Measurements from ENCODE around the gene WDFY3. TPM values are rescaled to one million over a fixed set of nuclear protein-coding genes. Genes with fewer than 3 reads are reported as not detected.

Gene WDFY3
- polyA plus RNA-seq, 1 of the 3 experiments (the other 2 are of a cell fraction): 13.8 TPM

DNA sequence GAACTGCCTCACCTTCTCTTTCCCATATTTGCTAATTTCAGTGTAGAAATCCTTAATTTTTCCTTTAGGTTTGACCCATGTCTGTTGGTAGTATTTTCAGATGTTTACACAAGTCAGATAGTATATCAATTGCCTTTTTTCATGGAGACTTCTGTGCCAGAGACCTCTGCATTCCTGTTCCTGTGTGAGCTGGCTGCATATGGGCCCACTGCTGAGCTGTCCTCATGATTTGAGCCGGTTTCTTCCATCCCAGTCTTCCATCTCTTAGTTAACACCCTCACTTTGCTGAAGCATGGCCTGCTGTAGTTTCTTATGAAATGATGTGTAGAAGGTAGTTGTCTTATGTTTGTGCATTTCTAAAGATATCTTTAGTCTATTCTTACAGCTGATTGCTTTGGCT, 343.5 kb downstream of the WDFY3 start (continued):
- TF ChIP-seq, protein P1, sequence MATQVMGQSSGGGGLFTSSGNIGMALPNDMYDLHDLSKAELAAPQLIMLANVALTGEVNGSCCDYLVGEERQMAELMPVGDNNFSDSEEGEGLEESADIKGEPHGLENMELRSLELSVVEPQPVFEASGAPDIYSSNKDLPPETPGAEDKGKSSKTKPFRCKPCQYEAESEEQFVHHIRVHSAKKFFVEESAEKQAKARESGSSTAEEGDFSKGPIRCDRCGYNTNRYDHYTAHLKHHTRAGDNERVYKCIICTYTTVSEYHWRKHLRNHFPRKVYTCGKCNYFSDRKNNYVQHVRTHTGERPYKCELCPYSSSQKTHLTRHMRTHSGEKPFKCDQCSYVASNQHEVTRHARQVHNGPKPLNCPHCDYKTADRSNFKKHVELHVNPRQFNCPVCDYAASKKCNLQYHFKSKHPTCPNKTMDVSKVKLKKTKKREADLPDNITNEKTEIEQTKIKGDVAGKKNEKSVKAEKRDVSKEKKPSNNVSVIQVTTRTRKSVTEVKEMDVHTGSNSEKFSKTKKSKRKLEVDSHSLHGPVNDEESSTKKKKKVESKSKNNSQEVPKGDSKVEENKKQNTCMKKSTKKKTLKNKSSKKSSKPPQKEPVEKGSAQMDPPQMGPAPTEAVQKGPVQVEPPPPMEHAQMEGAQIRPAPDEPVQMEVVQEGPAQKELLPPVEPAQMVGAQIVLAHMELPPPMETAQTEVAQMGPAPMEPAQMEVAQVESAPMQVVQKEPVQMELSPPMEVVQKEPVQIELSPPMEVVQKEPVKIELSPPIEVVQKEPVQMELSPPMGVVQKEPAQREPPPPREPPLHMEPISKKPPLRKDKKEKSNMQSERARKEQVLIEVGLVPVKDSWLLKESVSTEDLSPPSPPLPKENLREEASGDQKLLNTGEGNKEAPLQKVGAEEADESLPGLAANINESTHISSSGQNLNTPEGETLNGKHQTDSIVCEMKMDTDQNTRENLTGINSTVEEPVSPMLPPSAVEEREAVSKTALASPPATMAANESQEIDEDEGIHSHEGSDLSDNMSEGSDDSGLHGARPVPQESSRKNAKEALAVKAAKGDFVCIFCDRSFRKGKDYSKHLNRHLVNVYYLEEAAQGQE (IDR thresholded peaks at IDR 0.05; ENCODE audit: low read depth, low read length): no peak

Small RNA genes lying within 50 kb of the gene (small RNA-seq; reads per million reads assigned to genes)
- gene RN7SL552P (0 to 3.7 (median 0) reads per million in 7 experiments), gene RNU6-469P (0 reads per million in 7 experiments)

Measured in SK-N-SH (cell line).